GM12865 (cell line): Measurements from ENCODE around the gene TRIM28.

Source experiments
- DNase-seq: peaks from one replicate; pipeline ENCODE4 v3.0.0; 2010; ENCODE audit warnings: low read depth
- H3K4me3 ChIP-seq: 2 replicates; pipeline ENCODE4 v1.5.1; 2011; ENCODE audit warnings: mild to moderate bottlenecking, low read depth, low read length, control low read depth
- TF ChIP-seq, protein P1 (sequence below): IDR thresholded peaks from 2 replicates; pipeline ENCODE4 v1.5.1; 2011; ENCODE audit warnings: low read length, control low read depth, low read depth, inconsistent platforms; ENCODE audit not compliant: insufficient read depth; ENCODE audit errors: missing control alignments

TRIM28 gene

DNA sequence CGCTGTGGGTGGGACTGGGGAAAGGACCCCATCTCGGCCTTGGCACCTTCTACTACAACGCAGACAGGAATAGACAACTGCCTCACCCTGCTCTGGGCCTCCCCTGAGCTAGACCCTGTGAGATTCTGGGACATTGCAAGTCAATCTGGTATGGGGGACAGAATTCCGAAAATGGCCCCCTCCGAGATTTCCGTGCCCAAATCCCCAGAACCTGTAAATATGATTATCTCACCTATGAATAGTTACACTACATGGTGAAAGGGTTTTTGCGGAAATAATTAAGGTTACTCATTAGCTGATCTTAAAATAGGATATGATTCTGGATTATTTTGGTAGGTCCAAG is 23.6 kb upstream of the TRIM28 start:
- no peak for DNase-seq
- TF ChIP-seq, protein P1, sequence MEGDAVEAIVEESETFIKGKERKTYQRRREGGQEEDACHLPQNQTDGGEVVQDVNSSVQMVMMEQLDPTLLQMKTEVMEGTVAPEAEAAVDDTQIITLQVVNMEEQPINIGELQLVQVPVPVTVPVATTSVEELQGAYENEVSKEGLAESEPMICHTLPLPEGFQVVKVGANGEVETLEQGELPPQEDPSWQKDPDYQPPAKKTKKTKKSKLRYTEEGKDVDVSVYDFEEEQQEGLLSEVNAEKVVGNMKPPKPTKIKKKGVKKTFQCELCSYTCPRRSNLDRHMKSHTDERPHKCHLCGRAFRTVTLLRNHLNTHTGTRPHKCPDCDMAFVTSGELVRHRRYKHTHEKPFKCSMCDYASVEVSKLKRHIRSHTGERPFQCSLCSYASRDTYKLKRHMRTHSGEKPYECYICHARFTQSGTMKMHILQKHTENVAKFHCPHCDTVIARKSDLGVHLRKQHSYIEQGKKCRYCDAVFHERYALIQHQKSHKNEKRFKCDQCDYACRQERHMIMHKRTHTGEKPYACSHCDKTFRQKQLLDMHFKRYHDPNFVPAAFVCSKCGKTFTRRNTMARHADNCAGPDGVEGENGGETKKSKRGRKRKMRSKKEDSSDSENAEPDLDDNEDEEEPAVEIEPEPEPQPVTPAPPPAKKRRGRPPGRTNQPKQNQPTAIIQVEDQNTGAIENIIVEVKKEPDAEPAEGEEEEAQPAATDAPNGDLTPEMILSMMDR: no peak
- peak overlapping the region; percentile 93 for H3K4me3 ChIP-seq

DNA sequence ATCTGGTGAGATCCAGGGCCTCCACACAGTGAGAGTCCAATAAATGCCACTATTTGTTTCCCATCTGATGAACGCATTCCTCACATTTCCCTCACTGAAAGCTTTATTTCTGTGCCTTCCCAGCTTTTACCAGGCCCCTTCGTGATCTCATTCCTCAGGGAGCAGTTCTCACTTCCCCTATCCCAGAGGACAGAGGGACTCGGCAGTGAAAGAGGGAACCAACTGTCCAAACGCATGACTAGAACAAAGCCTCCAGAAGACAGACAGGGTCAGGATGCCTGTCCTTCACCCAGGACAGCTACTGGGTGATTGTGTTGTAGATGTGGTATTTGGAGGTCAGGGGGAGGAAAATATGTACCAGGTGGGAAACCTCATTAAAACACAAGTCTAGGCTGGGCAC is 22.2 kb upstream of the TRIM28 start:
- TF ChIP-seq, protein P1: no peak
- H3K4me3 ChIP-seq: peak overlapping the region; percentile 50
- no peak for DNase-seq

DNA sequence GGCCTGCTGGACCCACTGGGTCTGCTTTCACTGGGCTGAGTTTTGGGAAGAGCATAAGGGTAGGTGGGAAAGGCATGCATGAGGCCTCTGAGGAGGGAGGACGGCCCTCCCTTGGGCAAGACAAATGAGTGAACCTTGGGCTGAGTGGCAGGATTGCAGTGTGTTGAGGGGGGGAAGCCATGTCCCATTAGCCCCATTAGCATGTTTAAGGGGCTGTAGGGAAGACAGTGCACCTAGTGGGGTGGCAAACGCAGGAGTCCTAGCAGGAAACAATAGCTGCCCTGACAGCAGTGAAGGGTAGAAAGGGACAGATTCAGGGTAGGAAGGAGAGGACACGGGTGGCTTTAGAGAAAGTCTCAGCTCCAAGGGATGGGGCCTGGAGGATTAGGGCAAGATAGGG is 21.2 kb upstream of the TRIM28 start:
- no peak overlapping the region for H3K4me3 ChIP-seq
- DNase-seq: no peak
- TF ChIP-seq, protein P1: no peak

DNA sequence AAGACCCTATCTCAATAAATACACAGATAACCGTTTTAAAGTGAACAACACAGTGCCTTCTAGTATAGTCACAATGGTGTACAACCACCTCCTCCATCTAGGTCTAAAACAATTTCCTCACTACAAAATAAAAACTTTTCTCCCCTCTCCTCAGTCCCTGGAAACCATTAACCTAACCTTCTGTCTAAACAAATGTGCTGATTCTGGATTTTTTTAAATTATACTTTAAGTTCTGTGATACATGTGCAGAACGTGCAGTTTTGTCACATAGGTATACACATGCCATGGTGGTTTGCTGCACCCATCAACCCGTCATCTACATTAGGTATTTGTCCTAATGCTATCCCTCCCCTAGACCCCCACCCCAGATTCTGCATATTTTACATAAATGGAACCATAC is 14.5 kb upstream of the TRIM28 start:
- TF ChIP-seq, protein P1: no peak
- H3K4me3 ChIP-seq: no peak overlapping the region
- DNase-seq: no peak

DNA sequence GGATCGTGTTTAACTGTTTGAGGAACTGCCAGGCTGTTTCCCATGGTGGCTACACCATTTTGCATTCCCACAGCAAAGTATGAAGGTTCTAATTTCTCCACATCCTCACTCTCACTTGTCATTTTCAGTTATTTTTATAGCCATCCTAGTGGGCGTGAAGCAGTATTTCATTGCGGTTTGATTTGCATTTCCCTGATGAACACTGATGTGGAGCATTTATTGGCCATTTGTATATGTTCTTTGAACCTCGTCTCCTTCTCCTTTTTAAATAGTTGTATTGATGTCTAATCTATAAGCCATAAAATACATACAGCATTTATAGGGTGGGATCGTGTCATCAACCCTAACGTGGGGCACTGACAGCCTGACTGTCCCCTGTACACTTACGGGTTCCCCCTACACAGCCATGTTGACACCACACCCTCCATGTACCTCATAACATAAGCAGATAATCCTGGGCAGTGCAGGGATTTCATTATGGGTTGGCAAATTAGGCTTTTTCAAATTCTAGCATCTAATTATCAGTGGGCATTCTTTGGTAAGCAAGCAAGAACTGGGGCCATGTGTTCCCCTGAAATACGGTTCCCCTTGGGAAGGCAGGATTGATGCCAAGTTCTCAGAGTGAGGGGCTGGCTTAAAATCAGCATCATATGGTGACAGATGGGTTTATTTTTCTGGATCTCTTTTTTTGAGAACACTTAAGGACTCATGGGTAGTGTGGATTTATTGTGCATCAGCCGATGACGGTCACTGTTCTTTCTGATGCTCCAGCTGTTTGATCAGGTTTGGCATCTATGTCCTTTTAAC is 12.6 kb upstream of the TRIM28 start:
- DNase-seq: no peak
- H3K4me3 ChIP-seq: no peak overlapping the region
- TF ChIP-seq, protein P1: no peak

DNA sequence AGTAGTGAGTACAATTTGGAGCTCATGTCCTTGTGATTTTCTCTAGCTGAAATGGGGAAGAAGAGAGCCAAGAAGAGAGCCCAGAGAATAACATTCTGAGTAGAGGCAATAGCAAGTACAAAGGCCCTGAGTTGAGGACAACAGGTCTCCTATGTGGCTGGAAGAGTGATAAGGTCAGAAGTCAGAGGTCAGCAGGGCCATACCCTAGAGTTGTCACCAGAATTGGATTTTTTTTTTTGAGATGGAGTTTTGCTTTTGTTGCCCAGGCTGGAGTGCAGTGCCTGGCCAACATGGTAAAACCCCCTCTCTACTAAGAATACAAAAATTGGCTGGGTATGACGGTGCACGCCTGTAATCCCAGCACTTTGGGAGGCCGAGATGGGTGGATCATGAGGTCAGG is 8.0 kb upstream of the TRIM28 start:
- DNase-seq: no peak
- TF ChIP-seq, protein P1: no peak
- H3K4me3 ChIP-seq: no peak overlapping the region
